ENCODE measurements around the gene SEC63.

DNA sequence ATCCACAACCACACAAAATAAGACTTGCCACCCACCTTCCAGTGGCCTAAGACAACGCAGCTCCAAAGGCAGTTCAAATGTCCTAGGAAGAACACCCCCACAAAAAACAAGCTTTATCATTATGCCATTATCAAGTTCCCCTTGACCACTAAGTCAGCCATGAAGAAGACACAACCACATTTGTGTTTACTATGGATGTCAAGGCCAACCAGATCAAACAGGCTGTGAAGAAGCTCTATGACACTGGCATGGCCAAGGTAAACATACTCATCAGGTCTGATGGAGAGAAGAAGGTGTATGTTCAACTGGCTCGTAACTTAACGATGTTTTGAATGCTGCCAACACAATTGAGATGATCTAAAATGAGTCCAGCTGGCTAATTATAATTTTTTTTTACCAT lies 26.1 kb downstream of the SEC63 start:
- TF ChIP-seq, protein P1, sequence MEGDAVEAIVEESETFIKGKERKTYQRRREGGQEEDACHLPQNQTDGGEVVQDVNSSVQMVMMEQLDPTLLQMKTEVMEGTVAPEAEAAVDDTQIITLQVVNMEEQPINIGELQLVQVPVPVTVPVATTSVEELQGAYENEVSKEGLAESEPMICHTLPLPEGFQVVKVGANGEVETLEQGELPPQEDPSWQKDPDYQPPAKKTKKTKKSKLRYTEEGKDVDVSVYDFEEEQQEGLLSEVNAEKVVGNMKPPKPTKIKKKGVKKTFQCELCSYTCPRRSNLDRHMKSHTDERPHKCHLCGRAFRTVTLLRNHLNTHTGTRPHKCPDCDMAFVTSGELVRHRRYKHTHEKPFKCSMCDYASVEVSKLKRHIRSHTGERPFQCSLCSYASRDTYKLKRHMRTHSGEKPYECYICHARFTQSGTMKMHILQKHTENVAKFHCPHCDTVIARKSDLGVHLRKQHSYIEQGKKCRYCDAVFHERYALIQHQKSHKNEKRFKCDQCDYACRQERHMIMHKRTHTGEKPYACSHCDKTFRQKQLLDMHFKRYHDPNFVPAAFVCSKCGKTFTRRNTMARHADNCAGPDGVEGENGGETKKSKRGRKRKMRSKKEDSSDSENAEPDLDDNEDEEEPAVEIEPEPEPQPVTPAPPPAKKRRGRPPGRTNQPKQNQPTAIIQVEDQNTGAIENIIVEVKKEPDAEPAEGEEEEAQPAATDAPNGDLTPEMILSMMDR (IDR thresholded peaks at IDR 0.05; ENCODE audit: low read depth, low read length), result no peak
- no peak for TF ChIP-seq EZH2phosphoT487 (IDR thresholded peaks at IDR 0.05; ENCODE audit: low read depth)

Data from OCI-LY3 (cell line).